H1 (cell line): ENCODE results near the gene VPS35. TPM values are rescaled to one million over a fixed set of nuclear protein-coding genes. Genes with fewer than 3 reads are reported as not detected.

ENCODE experiments used
- CTCF ChIA-PET: fragments of 300-600 bp; sonication (Branson Sonifier 250); formaldehyde crosslinking; loops from one replicate; lab custom pipeline; 2021; ENCODE audit not compliant: partially characterized antibody; lab: Charles Lee
- POLR2A ChIA-PET: fragments of 300-600 bp; sonication (Branson Sonifier 250); formaldehyde crosslinking; loops from one replicate; lab custom pipeline; 2021; ENCODE audit warnings: inconsistent platforms; ENCODE audit not compliant: partially characterized antibody; lab: Charles Lee
- DNase-seq, 2 experiments: peaks; one replicate each; pipeline versions ENCODE4 v3.0.0 to v3.0.0-alpha.2; 2010 to 2022; ENCODE audit warnings: low spot score in 2 of 2, low read depth in 1 of 2, mixed read lengths in 1 of 2
- FAIRE-seq: peaks from 2 replicates; lab custom pipeline; 2011; peaks lifted over from hg19 to GRCh38; lab: Jason Lieb, UNC
- H2AFZ ChIP-seq: 2 replicates; pipeline ENCODE4 v1.8.1; 2012; ENCODE audit warnings: low read length, inconsistent platforms
- H2AK5ac ChIP-seq: 2 replicates; pipeline ENCODE4 v1.6.1; 2013; ENCODE audit warnings: low read depth, low read length
- H2BK120ac ChIP-seq: replicated peaks from 2 replicates; pipeline ENCODE3; 2013; ENCODE audit warnings: low read depth, low read length, inconsistent platforms
- H2BK12ac ChIP-seq: 2 replicates; pipeline ENCODE4 v1.6.1; 2013; ENCODE audit warnings: low read depth, low read length
- H2BK15ac ChIP-seq: 2 replicates; pipeline ENCODE4 v1.6.1; 2013; ENCODE audit warnings: low read length
- H2BK20ac ChIP-seq: 2 replicates; pipeline ENCODE4 v1.6.1; 2013; ENCODE audit warnings: low read length
- H2BK5ac ChIP-seq: 2 replicates; pipeline ENCODE4 v1.6.1; 2013; ENCODE audit warnings: low read depth, low read length
- H3K14ac ChIP-seq: 2 replicates; pipeline ENCODE4 v1.6.1; 2013; ENCODE audit warnings: inconsistent platforms; ENCODE audit not compliant: insufficient read length
- H3K18ac ChIP-seq: 2 replicates; pipeline ENCODE4 v1.6.1; 2013; ENCODE audit warnings: low read length; ENCODE audit errors: extremely low read depth
- H3K23ac ChIP-seq: 2 replicates; pipeline ENCODE4 v1.6.1; 2013; ENCODE audit warnings: inconsistent platforms; ENCODE audit not compliant: insufficient read length
- H3K23me2 ChIP-seq: 2 replicates; pipeline ENCODE4 v1.6.1; 2013; ENCODE audit warnings: low read depth, low read length
- H3K27ac ChIP-seq: 2 replicates; pipeline ENCODE4 v1.6.1; 2011; ENCODE audit warnings: low read depth, low read length, inconsistent platforms
- H3K27me3 ChIP-seq, 4 experiments: replicated peaks in 1 of 4; 1 replicate in 1 of 4; 2 replicates in 3 of 4; pipeline versions ENCODE4 v1.6.1 to v1.8.1; 2011 to 2013; ENCODE audit warnings: low read length in 3 of 4, mild to moderate bottlenecking in 3 of 4, inconsistent platforms in 2 of 4, mixed read lengths in 2 of 4, moderate library complexity in 1 of 4; ENCODE audit not compliant: control insufficient read depth in 3 of 4, insufficient read depth in 3 of 4; ENCODE audit errors: extremely low read depth in 1 of 4
- H3K36me3 ChIP-seq, 4 experiments: 2 replicates each; pipeline versions ENCODE4 v1.6.1 to v1.8.1; 2011 to 2013; ENCODE audit warnings: mild to moderate bottlenecking in 4 of 4, low read length in 3 of 4, moderate library complexity in 2 of 4, control low read depth in 1 of 4, inconsistent platforms in 1 of 4; ENCODE audit not compliant: insufficient read depth in 4 of 4, control insufficient read depth in 2 of 4
- H3K4ac ChIP-seq: replicated peaks from 2 replicates; pipeline ENCODE3; 2013; ENCODE audit warnings: low read length, low read depth, mixed read lengths, inconsistent platforms; ENCODE audit not compliant: insufficient read length
- H3K4me1 ChIP-seq, 4 experiments: replicated peaks in 1 of 4; 1 replicate in 1 of 4; 2 replicates in 3 of 4; pipeline versions ENCODE4 v1.6.1 to v1.8.1; 2011 to 2013; ENCODE audit warnings: low read length in 3 of 4, inconsistent platforms in 2 of 4, mixed read lengths in 1 of 4; ENCODE audit not compliant: insufficient read depth in 4 of 4, control insufficient read depth in 3 of 4
- H3K4me2 ChIP-seq, 2 experiments: 2 replicates each; pipeline versions ENCODE4 v1.6.1 to v1.8.1; 2011 to 2013; ENCODE audit warnings: low read depth in 2 of 2, low read length in 2 of 2, control low read depth in 1 of 2, inconsistent platforms in 1 of 2, mild to moderate bottlenecking in 1 of 2; ENCODE audit not compliant: insufficient read depth in 1 of 2
- H3K4me3 ChIP-seq, 4 experiments: fragments of 200-600, 300-600 bp in 1 of 4; sonication (generic), shearing (Covaris generic), sonication (Bioruptor Twin) in 1 of 4; 2 replicates each; pipeline versions ENCODE4 v1.5.1 to v1.8.1; 2011 to 2016; ENCODE audit warnings: low read length in 4 of 4, low read depth in 3 of 4, control low read depth in 2 of 4, inconsistent platforms in 2 of 4, mild to moderate bottlenecking in 2 of 4, mixed read lengths in 1 of 4, moderate library complexity in 1 of 4; ENCODE audit not compliant: insufficient read depth in 2 of 4; ENCODE audit errors: extremely low read depth in 1 of 4
- H3K56ac ChIP-seq: replicated peaks from 2 replicates; pipeline ENCODE3; 2013; ENCODE audit warnings: low read depth, mild to moderate bottlenecking, mixed read lengths, low read length, inconsistent platforms; ENCODE audit not compliant: insufficient read length
- H3K79me1 ChIP-seq: 2 replicates; pipeline ENCODE4 v1.6.1; 2013; ENCODE audit warnings: low read depth, low read length, control low read depth
- H3K79me2 ChIP-seq, 2 experiments: 2 replicates each; pipeline versions ENCODE4 v1.6.1 to v1.8.1; 2012 to 2013; ENCODE audit warnings: low read length in 2 of 2, mild to moderate bottlenecking in 2 of 2, inconsistent platforms in 1 of 2; ENCODE audit not compliant: insufficient read depth in 2 of 2, control insufficient read depth in 1 of 2
- H3K9ac ChIP-seq, 4 experiments: replicated peaks in 1 of 4; 1 replicate in 1 of 4; 2 replicates in 3 of 4; pipeline versions ENCODE4 v1.6.1 to v1.8.1; 2011 to 2013; ENCODE audit warnings: low read depth in 3 of 4, low read length in 3 of 4, control low read depth in 2 of 4, mild to moderate bottlenecking in 2 of 4, moderate library complexity in 2 of 4, inconsistent platforms in 1 of 4; ENCODE audit errors: extremely low read depth in 1 of 4
- H3K9me3 ChIP-seq, 2 experiments: 2 replicates each; pipeline versions ENCODE4 v1.6.1 to v1.8.1; 2012 to 2013; ENCODE audit warnings: mild to moderate bottlenecking in 2 of 2, moderate library complexity in 2 of 2, control low read depth in 1 of 2, inconsistent platforms in 1 of 2, low read depth in 1 of 2, low read length in 1 of 2, mixed read lengths in 1 of 2; ENCODE audit not compliant: insufficient read depth in 2 of 2
- H4K20me1 ChIP-seq, 2 experiments: replicated peaks in 1 of 2; 2 replicates each; pipeline versions ENCODE3 to v1.8.1; 2011 to 2013; ENCODE audit warnings: inconsistent platforms in 2 of 2, low read length in 2 of 2, mild to moderate bottlenecking in 1 of 2; ENCODE audit not compliant: insufficient read depth in 2 of 2, control insufficient read depth in 1 of 2
- H4K5ac ChIP-seq: 2 replicates; pipeline ENCODE4 v1.6.1; 2013; ENCODE audit warnings: low read length, low read depth, mixed read lengths, inconsistent platforms; ENCODE audit not compliant: insufficient read length
- H4K8ac ChIP-seq: 2 replicates; pipeline ENCODE4 v1.8.0; 2013; ENCODE audit warnings: mild to moderate bottlenecking, moderate library complexity, low read length, inconsistent platforms; ENCODE audit not compliant: insufficient read depth; ENCODE audit errors: extremely low read depth
- H4K91ac ChIP-seq: replicated peaks from 2 replicates; pipeline ENCODE3; 2013; ENCODE audit warnings: low read length, mixed read lengths, inconsistent platforms; ENCODE audit not compliant: insufficient read length
- ASH2L ChIP-seq: fragments of 200-600, 300-600 bp; sonication (generic); IDR thresholded peaks from one replicate; pipeline ENCODE4 v1.7.1; 2017; ENCODE audit warnings: low read length
- CBX5 ChIP-seq: fragments of 300-800, 300-1000 bp; sonication (generic); IDR thresholded peaks from 2 replicates; pipeline ENCODE4 v1.7.1; 2016; ENCODE audit warnings: antibody characterized with exemption, low read length, low read depth
- CEBPB ChIP-seq: IDR thresholded peaks from 2 replicates; pipeline ENCODE4 v1.6.1; 2012; ENCODE audit warnings: low read depth, low read length
- CHD2 ChIP-seq: IDR thresholded peaks from 2 replicates; pipeline ENCODE4 v1.6.1; 2012; ENCODE audit warnings: low read length, improper control_type of control experiment
- EGR1 ChIP-seq: IDR thresholded peaks from 2 replicates; pipeline ENCODE4 v1.6.1; 2011; ENCODE audit warnings: low read depth, low read length, borderline replicate concordance
- EZH2 ChIP-seq: fragments of 200-600 bp; sonication (generic); IDR thresholded peaks from 2 replicates; pipeline ENCODE4 v1.7.1; 2012; ENCODE audit warnings: low read depth, mild to moderate bottlenecking, moderate library complexity, low read length, inconsistent platforms; ENCODE audit not compliant: severe bottlenecking
- JUND ChIP-seq: IDR thresholded peaks from 2 replicates; pipeline ENCODE4 v1.6.1; 2011; ENCODE audit warnings: mild to moderate bottlenecking, improper control_type of control experiment, low read length
- KDM5A ChIP-seq: fragments of 200-600 bp; IDR thresholded peaks from 2 replicates; pipeline ENCODE4 v1.7.1; 2012; ENCODE audit warnings: mild to moderate bottlenecking, low read length, inconsistent platforms, mixed read lengths
- PHF8 ChIP-seq: fragments of 200-600 bp; sonication (generic); conservative IDR thresholded peaks from 2 replicates; pipeline ENCODE4 v1.7.1; 2012; ENCODE audit warnings: low read depth, mild to moderate bottlenecking, inconsistent platforms, low read length, moderate library complexity
- POLR2A ChIP-seq, 2 experiments: IDR thresholded peaks; 1 replicate in 1 of 2; 2 replicates in 1 of 2; pipeline ENCODE4 v1.6.1; 2011; ENCODE audit warnings: low read depth in 2 of 2, low read length in 2 of 2, mild to moderate bottlenecking in 2 of 2; ENCODE audit errors: control extremely low read depth in 1 of 2
- SP1 ChIP-seq: IDR thresholded peaks from 2 replicates; pipeline ENCODE4 v1.6.1; 2011; ENCODE audit warnings: low read depth, low read length
- TAF1 ChIP-seq: IDR thresholded peaks from 2 replicates; pipeline ENCODE4 v1.6.1; 2011; ENCODE audit warnings: mild to moderate bottlenecking, low read depth, low read length
- ZNF274 ChIP-seq: IDR thresholded peaks from 2 replicates; pipeline ENCODE4 v1.7.0; 2012; ENCODE audit warnings: low read length, borderline replicate concordance; ENCODE audit errors: extremely low read depth
- WGBS, 2 experiments: shearing (Covaris generic) in 1 of 2; methylation state at CpG; one replicate each; pipeline versions ENCODE4 v1.1.6 to v1.1.7; 2013 to 2015; ENCODE audit warnings: low lambda C conversion rate in 2 of 2, mixed read lengths in 2 of 2, inconsistent platforms in 1 of 2, low coverage in 1 of 2, missing lambda C conversion rate in 1 of 2; ENCODE audit not compliant: insufficient replicate concordance in 2 of 2, insufficient coverage in 1 of 2, insufficient read length in 1 of 2; ENCODE audit errors: extremely low coverage in 1 of 2, missing lambda C conversion rate in 1 of 2; 5-methylcytosine and 5-hydroxymethylcytosine counted together
- polyA plus RNA-seq, 7 experiments: library from polyadenylated mRNA; depleted of rRNA in 3 of 7; stranded (reverse) in 5 of 7; unstranded in 2 of 7; fragments of >200 nt in 5 of 7; fragments of 200-250 nt in 2 of 7; gene quantifications; 1 replicate in 5 of 7; 2 replicates in 1 of 7; 4 replicates in 1 of 7; pipeline versions ENCODE4 v1.2.1 to v1.2.3, GENCODE V29; 2011 to 2013; ENCODE audit warnings: missing spikeins in 2 of 7, mixed read lengths in 2 of 7
- total RNA-seq: library from RNA; stranded (reverse); fragmentation: NEBNext Ultra II Directional; extraction: Animal tissue kit (Norgen Biotek cat#: 25700); gene quantifications from 2 replicates; pipeline ENCODE4 v1.2.1, GENCODE V29; 2021
- TF ChIP-seq, protein P1 (sequence below): IDR thresholded peaks from 2 replicates; pipeline ENCODE4 v1.6.1; 2011; ENCODE audit warnings: low read depth, mild to moderate bottlenecking, low read length; ENCODE audit not compliant: insufficient read depth

Gene VPS35
- total and polyA plus RNA-seq, 2 of the 8 experiments (the other 6 are each of a cell fraction or from before 2014, with no cell fraction given): 10.3 to 66.9 TPM

DNA sequence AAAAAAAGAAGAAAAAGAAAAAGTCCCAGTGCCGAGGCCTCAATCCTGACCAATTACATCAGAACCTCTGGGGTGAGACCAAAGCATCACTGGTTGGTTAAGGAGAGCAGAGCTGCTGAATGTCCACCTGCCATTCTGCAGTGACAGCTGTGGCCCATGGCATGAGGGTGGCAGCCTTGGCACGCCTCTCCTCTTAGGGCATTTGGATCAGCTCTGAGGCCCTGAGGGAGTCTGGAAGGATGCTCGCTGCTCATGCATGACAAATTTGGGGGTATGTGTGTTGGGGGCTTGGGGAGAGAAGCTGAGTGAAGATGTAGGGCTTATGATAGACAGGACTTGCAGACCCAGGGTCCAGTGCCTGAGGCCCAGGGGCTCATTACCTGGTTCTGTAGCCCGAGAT lies 32.9 kb upstream of the VPS35 start:
- Histone ChIP-seq H4K91ac (no peak overlapping the region), H3K9ac (no peak overlapping the region), H2BK12ac (no peak overlapping the region), H4K8ac (no peak overlapping the region), H3K4me3 (no peak overlapping the region), H2BK120ac (no peak overlapping the region), H4K20me1 (no peaks in the 10 kb centered on the region), H2AK5ac (no peak overlapping the region), H3K23me2 (no peaks in the 10 kb centered on the region), H2BK5ac (no peak overlapping the region), H3K4me2 (no peak overlapping the region), H3K23ac (no peak overlapping the region), H3K36me3 (no peaks in the 10 kb centered on the region), H3K14ac (no peak overlapping the region), H3K4ac (no peak overlapping the region), H3K79me1 (no peaks in the 10 kb centered on the region), H2BK15ac (no peak overlapping the region), H3K56ac (no peak overlapping the region), H2AFZ (no peak overlapping the region), H3K4me1 (no peaks in the 10 kb centered on the region), H3K18ac (no peak overlapping the region), H2BK20ac (no peak overlapping the region), H4K5ac (no peak overlapping the region), H3K27ac (no peak overlapping the region), H3K27me3 (no peaks in the 10 kb centered on the region), H3K79me2 (no peaks in the 10 kb centered on the region), H3K9me3 (0 out of 4 replicates have a peak, but pooled peaks cover 0 to 2% of the 10 kb centered on the region in 2 experiments)
- WGBS, 2 experiments: 92% methylated on average over 4 of the region's 4 CpGs; no CpG with 5 or more reads in 1 of the 2 experiments
- no peak for DNase-seq
- ChIA-PET CTCF (interaction anchor here (1.0 to 1.2 kb wide), 2 partner anchors 50 to 69 kb away, joined by 3 read pairs; no protein-coding TSS in a partner anchor), POLR2A (interaction anchor here (1.3 kb wide), 1 partner anchor 25 kb away, joined by 3 read pairs; no protein-coding TSS in a partner anchor)
- no peak for FAIRE-seq
- TF ChIP-seq CEBPB (no peak), JUND (no peak), SP1 (no peak), ZNF274 (no peak), CBX5 (no peak), KDM5A (no peak), PHF8 (no peak), EGR1 (no peak), EZH2 (no peak), TAF1 (no peak), CHD2 (no peak), ASH2L (no peak), POLR2A (IDR thresholded peaks at IDR 0.05; ENCODE audit: control extremely low read depth in 1 of 2, low read depth in 2 of 2, low read length in 2 of 2) (no peak)
- TF ChIP-seq, protein P1, sequence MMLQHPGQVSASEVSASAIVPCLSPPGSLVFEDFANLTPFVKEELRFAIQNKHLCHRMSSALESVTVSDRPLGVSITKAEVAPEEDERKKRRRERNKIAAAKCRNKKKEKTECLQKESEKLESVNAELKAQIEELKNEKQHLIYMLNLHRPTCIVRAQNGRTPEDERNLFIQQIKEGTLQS: no peak
